ENCODE measurements around the gene KIF19.

The KIF19 gene

GRCh38 chr17:74305865-74306654, 20.0 kb upstream of the KIF19 start:
- H2AFZ ChIP-seq (ENCODE audit: low read length, unreplicated experiment) = no peak overlapping the region
- H3K36me3 ChIP-seq (ENCODE audit: insufficient read depth, low read length) = no peaks in the 10 kb centered on the region
- no peaks in the 10 kb centered on the region for H3K79me2 ChIP-seq (ENCODE audit: control insufficient read depth, insufficient read depth, low read length, unreplicated experiment)
- no peak overlapping the region for H3K27ac ChIP-seq (ENCODE audit: low read depth, low read length)
- H3K4me3 ChIP-seq (ENCODE audit: low read depth, low read length) = no peak overlapping the region
- H3K27me3 ChIP-seq (ENCODE audit: insufficient read depth, low read length) = peaks cover 4% of the 10 kb centered on the region; the same call in 1 of the 2 replicates
- H3K4me1 ChIP-seq (ENCODE audit: control insufficient read depth, insufficient read depth, low read length, unreplicated experiment) = no peaks in the 10 kb centered on the region

DNA sequence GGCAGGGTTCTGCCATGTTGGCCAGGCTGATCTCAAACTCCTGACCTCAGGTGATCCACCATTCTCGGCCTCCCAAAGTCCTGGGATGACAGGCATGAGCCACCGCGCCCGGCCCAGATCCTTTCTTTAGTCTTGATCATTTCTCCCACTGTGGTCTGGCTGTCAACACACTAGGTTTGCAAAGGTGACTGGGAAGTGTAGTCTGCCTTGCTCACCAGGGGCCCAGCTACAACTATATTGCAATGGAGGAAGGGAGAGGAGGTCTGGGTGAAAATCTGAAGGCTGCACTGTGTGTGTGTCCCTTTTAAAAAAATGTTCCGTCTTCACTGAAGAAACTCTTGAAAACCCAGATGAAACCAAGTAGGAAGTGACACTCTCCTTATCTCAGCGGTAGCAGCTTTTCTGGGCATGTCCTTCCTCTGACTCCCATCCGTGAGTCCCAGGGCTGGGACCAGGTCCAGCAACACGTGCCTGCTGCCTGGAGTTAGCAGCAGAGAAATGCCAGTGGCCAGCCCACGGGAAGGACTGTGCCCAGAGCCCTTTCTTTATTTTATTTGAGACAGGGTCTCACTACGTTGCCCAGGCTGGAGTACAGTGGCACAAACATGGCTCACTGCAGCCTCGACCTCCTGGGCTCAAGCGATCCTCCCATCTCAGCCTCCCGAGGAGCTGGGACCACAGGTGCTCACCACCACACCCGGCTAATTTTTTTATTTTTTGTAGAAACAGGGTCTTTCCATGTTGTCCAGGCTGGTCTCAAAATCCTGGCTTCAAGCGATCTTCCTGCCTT, 17.8 kb upstream of the KIF19 start:
- peaks cover 4% of the 10 kb centered on the region; the same call in 1 of the 2 replicates for H3K27me3 ChIP-seq (ENCODE audit: insufficient read depth, low read length)
- no peaks in the 10 kb centered on the region for H3K4me1 ChIP-seq (ENCODE audit: control insufficient read depth, insufficient read depth, low read length, unreplicated experiment)

GRCh38 chr17:74309902-74310301, 16.1 kb upstream of the KIF19 start:
- Histone ChIP-seq H3K79me2 (ENCODE audit: control insufficient read depth, insufficient read depth, low read length, unreplicated experiment) (no peaks in the 10 kb centered on the region), H3K4me1 (ENCODE audit: control insufficient read depth, insufficient read depth, low read length, unreplicated experiment) (no peaks in the 10 kb centered on the region), H3K4me3 (ENCODE audit: low read depth, low read length) (no peak overlapping the region), H3K36me3 (ENCODE audit: insufficient read depth, low read length) (no peaks in the 10 kb centered on the region), H2AFZ (ENCODE audit: low read length, unreplicated experiment) (no peak overlapping the region), H3K27me3 (ENCODE audit: insufficient read depth, low read length) (peaks cover 4% of the 10 kb centered on the region; the same call in 1 of the 2 replicates), H3K27ac (ENCODE audit: low read depth, low read length) (no peak overlapping the region)

More for the DNA sequence above, 17.8 kb upstream of the KIF19 start:
- H2AFZ ChIP-seq (ENCODE audit: low read length, unreplicated experiment) = no peak overlapping the region
- no peaks in the 10 kb centered on the region for H3K79me2 ChIP-seq (ENCODE audit: control insufficient read depth, insufficient read depth, low read length, unreplicated experiment)
- H3K36me3 ChIP-seq (ENCODE audit: insufficient read depth, low read length) = no peaks in the 10 kb centered on the region
- H3K4me3 ChIP-seq (ENCODE audit: low read depth, low read length) = no peak overlapping the region
- H3K27ac ChIP-seq (ENCODE audit: low read depth, low read length) = no peak overlapping the region

DNA sequence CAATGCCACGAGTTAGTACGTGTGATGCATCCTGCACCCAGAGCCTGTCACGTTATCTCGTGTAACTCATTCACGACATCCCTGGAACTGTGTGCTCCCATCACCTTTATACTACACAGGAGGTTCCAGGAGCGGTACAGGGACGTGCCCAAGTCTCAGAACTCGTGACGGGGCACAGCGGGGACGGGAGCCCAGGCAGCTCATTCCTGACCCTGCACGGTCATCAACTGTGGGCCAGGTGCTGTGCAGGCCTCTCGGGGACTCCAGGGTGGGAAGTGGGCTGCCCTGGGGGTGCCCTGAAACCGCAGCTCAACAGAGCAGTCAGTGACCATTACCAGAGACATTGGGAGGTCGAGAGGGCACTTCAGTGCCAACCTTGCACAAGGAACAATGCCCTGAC, 11.1 kb upstream of the KIF19 start:
- no peak overlapping the region for H2AFZ ChIP-seq (ENCODE audit: low read length, unreplicated experiment)
- H3K79me2 ChIP-seq (ENCODE audit: control insufficient read depth, insufficient read depth, low read length, unreplicated experiment) = no peaks in the 10 kb centered on the region
- H3K4me3 ChIP-seq (ENCODE audit: low read depth, low read length) = no peak overlapping the region
- no peaks in the 10 kb centered on the region; the same call in 1 of the 2 replicates for H3K27me3 ChIP-seq (ENCODE audit: insufficient read depth, low read length)
- H3K36me3 ChIP-seq (ENCODE audit: insufficient read depth, low read length) = no peaks in the 10 kb centered on the region
- H3K4me1 ChIP-seq (ENCODE audit: control insufficient read depth, insufficient read depth, low read length, unreplicated experiment) = no peaks in the 10 kb centered on the region
- no peak overlapping the region for H3K27ac ChIP-seq (ENCODE audit: low read depth, low read length)

DNA sequence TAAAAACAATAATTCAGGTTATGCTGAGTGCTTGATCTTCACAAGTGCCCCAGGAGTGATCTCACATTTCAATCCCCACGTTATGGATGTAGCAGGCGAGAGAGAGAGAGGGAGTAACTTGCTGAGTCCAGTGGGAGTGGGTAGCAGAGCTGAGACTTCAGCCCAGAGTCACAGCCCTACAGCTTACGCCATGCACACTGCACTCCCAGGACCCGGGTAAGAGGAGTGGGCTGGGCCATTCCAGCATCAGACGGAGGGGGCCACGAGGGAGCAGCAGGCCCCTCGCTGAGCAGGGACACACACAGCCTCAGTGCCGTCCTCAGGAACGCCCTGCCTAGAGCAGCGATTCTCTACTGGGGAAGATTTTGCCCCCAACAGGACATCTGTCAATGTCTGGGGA, 9.8 kb upstream of the KIF19 start:
- Histone ChIP-seq H3K36me3 (ENCODE audit: insufficient read depth, low read length) (no peaks in the 10 kb centered on the region), H2AFZ (ENCODE audit: low read length, unreplicated experiment) (no peak overlapping the region), H3K79me2 (ENCODE audit: control insufficient read depth, insufficient read depth, low read length, unreplicated experiment) (no peaks in the 10 kb centered on the region), H3K27ac (ENCODE audit: low read depth, low read length) (no peak overlapping the region), H3K27me3 (ENCODE audit: insufficient read depth, low read length) (peaks cover 9% of the 10 kb centered on the region), H3K4me3 (ENCODE audit: low read depth, low read length) (no peak overlapping the region), H3K4me1 (ENCODE audit: control insufficient read depth, insufficient read depth, low read length, unreplicated experiment) (no peaks in the 10 kb centered on the region)

DNA sequence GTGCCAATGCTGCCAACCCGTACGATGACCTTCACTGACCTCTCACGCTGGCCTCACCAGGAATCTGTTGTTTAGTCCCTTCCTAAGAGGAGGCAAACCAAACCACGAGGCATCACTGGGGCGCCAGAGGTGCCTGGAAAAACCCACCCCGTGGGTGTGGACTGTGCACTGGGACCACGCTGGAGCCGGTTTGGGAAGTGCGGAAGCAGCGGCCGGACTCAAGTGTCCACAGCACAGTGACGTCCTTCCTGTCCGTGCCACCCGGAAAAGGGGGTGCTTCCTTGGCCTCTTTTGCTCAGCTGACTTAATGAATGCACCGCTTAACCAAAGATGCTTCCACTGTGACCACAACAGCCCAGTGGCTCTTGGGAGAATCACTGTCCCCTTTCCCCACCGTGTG, 9.0 kb upstream of the KIF19 start:
- Histone ChIP-seq H3K27ac (ENCODE audit: low read depth, low read length) (no peak overlapping the region), H3K79me2 (ENCODE audit: control insufficient read depth, insufficient read depth, low read length, unreplicated experiment) (no peaks in the 10 kb centered on the region), H3K27me3 (ENCODE audit: insufficient read depth, low read length) (peaks cover 18% of the 10 kb centered on the region), H3K4me1 (ENCODE audit: control insufficient read depth, insufficient read depth, low read length, unreplicated experiment) (no peaks in the 10 kb centered on the region), H3K36me3 (ENCODE audit: insufficient read depth, low read length) (no peaks in the 10 kb centered on the region), H2AFZ (ENCODE audit: low read length, unreplicated experiment) (no peak overlapping the region), H3K4me3 (ENCODE audit: low read depth, low read length) (no peak overlapping the region)

- no peaks in the 10 kb centered on the region for H3K79me2 ChIP-seq (ENCODE audit: control insufficient read depth, insufficient read depth, low read length, unreplicated experiment)
- H3K27me3 ChIP-seq (ENCODE audit: insufficient read depth, low read length) = peaks cover 23% of the 10 kb centered on the region
These were observed 7.6 kb upstream of the KIF19 start for GRCh38 chr17:74318391-74318790.

GRCh38 chr17:74324521-74324920, 1.5 kb upstream of the KIF19 start:
- Histone ChIP-seq H3K27ac (ENCODE audit: low read depth, low read length) (no peak overlapping the region), H3K4me1 (ENCODE audit: control insufficient read depth, insufficient read depth, low read length, unreplicated experiment) (peaks cover 4% of the 10 kb centered on the region), H3K36me3 (ENCODE audit: insufficient read depth, low read length) (no peaks in the 10 kb centered on the region), H3K27me3 (ENCODE audit: insufficient read depth, low read length) (peaks cover 52% of the 10 kb centered on the region), H3K79me2 (ENCODE audit: control insufficient read depth, insufficient read depth, low read length, unreplicated experiment) (no peaks in the 10 kb centered on the region), H3K4me3 (ENCODE audit: low read depth, low read length) (no peak overlapping the region), H2AFZ (ENCODE audit: low read length, unreplicated experiment) (no peak overlapping the region)

More at GRCh38 chr17:74318391-74318790, 7.6 kb upstream of the KIF19 start:
- no peak overlapping the region for H3K27ac ChIP-seq (ENCODE audit: low read depth, low read length)
- H3K4me3 ChIP-seq (ENCODE audit: low read depth, low read length) = no peak overlapping the region
- no peaks in the 10 kb centered on the region for H3K4me1 ChIP-seq (ENCODE audit: control insufficient read depth, insufficient read depth, low read length, unreplicated experiment)
- no peak overlapping the region for H2AFZ ChIP-seq (ENCODE audit: low read length, unreplicated experiment)
- no peaks in the 10 kb centered on the region for H3K36me3 ChIP-seq (ENCODE audit: insufficient read depth, low read length)

DNA sequence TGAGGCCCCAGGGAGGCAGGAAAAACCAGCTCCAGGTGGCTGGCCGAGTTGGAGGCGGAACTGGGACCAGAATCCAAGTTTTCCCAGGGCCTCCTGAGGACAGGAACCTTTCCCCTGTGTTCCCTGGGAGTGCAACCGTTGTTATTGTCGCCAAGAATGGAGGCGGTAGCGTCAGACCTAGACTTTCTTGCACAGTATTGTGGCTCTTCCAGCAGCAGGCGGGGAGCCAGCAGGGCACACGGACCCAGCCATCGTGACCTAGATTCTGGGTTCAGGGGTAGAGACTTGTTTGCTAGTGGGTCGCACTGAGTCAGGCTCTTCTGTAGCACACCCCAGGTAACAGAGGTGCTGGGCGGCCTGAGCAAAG, 667 bp upstream of the KIF19 start:
- no peak overlapping the region for H3K4me3 ChIP-seq (ENCODE audit: low read depth, low read length)
- H3K27me3 ChIP-seq (ENCODE audit: insufficient read depth, low read length) = peaks cover 55% of the 10 kb centered on the region

DNA sequence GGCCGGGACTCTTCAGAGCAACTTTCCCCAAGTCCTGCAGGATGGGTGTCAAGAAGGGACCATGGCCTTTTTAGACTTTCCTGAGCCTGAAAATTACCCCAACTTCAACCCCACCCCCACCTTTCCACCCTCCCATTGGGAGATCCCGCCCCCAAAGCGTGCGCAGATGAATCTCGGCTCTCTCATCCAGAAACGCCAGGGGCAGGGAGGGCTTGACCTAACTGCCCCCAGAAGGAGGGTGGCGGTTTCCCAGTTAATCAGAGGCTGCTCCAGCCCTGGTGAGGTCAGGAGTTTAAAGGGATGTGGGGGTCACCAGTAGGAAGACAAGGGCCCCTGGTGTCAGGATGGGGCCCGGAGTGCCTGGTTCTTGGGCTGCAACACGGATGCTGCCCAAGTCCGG, 480 bp downstream of the KIF19 start:
- Histone ChIP-seq H3K27ac (ENCODE audit: low read depth, low read length) (no peak overlapping the region), H2AFZ (ENCODE audit: low read length, unreplicated experiment) (no peak overlapping the region), H3K79me2 (ENCODE audit: control insufficient read depth, insufficient read depth, low read length, unreplicated experiment) (no peaks in the 10 kb centered on the region), H3K36me3 (ENCODE audit: insufficient read depth, low read length) (no peaks in the 10 kb centered on the region), H3K27me3 (ENCODE audit: insufficient read depth, low read length) (peaks cover 54% of the 10 kb centered on the region), H3K4me3 (ENCODE audit: low read depth, low read length) (peak overlapping the region; percentile 25; the same call in 1 of the 2 replicates), H3K4me1 (ENCODE audit: control insufficient read depth, insufficient read depth, low read length, unreplicated experiment) (peaks cover 4% of the 10 kb centered on the region)

More for the DNA sequence above, 667 bp upstream of the KIF19 start:
- no peaks in the 10 kb centered on the region for H3K79me2 ChIP-seq (ENCODE audit: control insufficient read depth, insufficient read depth, low read length, unreplicated experiment)
- no peak overlapping the region for H2AFZ ChIP-seq (ENCODE audit: low read length, unreplicated experiment)
- H3K4me1 ChIP-seq (ENCODE audit: control insufficient read depth, insufficient read depth, low read length, unreplicated experiment) = peaks cover 4% of the 10 kb centered on the region
- H3K27ac ChIP-seq (ENCODE audit: low read depth, low read length) = no peak overlapping the region
- H3K36me3 ChIP-seq (ENCODE audit: insufficient read depth, low read length) = no peaks in the 10 kb centered on the region
